Measurements from ENCODE around the gene NDUFS8. TPM values are rescaled to one million over a fixed set of nuclear protein-coding genes. Genes with fewer than 3 reads are reported as not detected.

NDUFS8 gene
- polyA plus RNA-seq, 1 donor from 2014 or later, result 169 TPM

- H3K27me3 ChIP-seq (ENCODE audit: insufficient read depth, low read depth, low read length), result no peaks in the 10 kb centered on the region
- no peak overlapping the region for H2AFZ ChIP-seq (ENCODE audit: low read depth, low read length)
- H4K20me1 ChIP-seq (ENCODE audit: insufficient read depth), result no peaks in the 10 kb centered on the region
- no peak overlapping the region for H3K9ac ChIP-seq (ENCODE audit: low read length)
- no peaks in the 10 kb centered on the region for H3K9me3 ChIP-seq (ENCODE audit: low read length)
- H3K27ac ChIP-seq (ENCODE audit: low read length), result no peak overlapping the region
- no peaks in the 10 kb centered on the region for H3K9me2 ChIP-seq (ENCODE audit: insufficient read depth, low read length)
- no peak for TF ChIP-seq EP300 (conservative IDR thresholded peaks at IDR 0.05; ENCODE audit: poor library complexity, severe bottlenecking)
- TF ChIP-seq TAF1 (IDR thresholded peaks at IDR 0.05; ENCODE audit: low read depth), result no peak
- TF ChIP-seq SMC3 (conservative IDR thresholded peaks at IDR 0.05; ENCODE audit: poor library complexity), result no peak
- TF ChIP-seq CTCF (IDR thresholded peaks at IDR 0.05; ENCODE audit: poor library complexity, severe bottlenecking), result no peak
- TF ChIP-seq EZH2 (IDR thresholded peaks at IDR 0.05; ENCODE audit: borderline replicate concordance, insufficient read depth, low read length, poor library complexity, severe bottlenecking), result no peak
- no peak for TF ChIP-seq MXI1 (conservative IDR thresholded peaks at IDR 0.05; ENCODE audit: poor library complexity, severe bottlenecking)
- TF ChIP-seq POLR2AphosphoS5 (IDR thresholded peaks at IDR 0.05), result no peak
- no peak for TF ChIP-seq RAD21 (conservative IDR thresholded peaks at IDR 0.05)
- no peak for TF ChIP-seq REST (IDR thresholded peaks at IDR 0.05; ENCODE audit: borderline replicate concordance)
- no peaks in the 10 kb centered on the region for H3F3A ChIP-seq (ENCODE audit: insufficient read depth, low read length, poor library complexity, severe bottlenecking)
- no peak overlapping the region for H3K4me3 ChIP-seq (ENCODE audit: low read length)
- no peaks in the 10 kb centered on the region for H3K79me2 ChIP-seq (replicated peaks; ENCODE audit: insufficient read depth, low read length)
- H3K4me2 ChIP-seq (ENCODE audit: low read length), result no peak overlapping the region
- no peaks in the 10 kb centered on the region for H3K36me3 ChIP-seq (ENCODE audit: insufficient read depth, low read length)
Observed at GRCh38 chr11:68043349-68044144, 13.1 kb downstream of the NDUFS8 start.

GRCh38 chr11:68044145-68044813, 13.8 kb downstream of the NDUFS8 start:
- Histone ChIP-seq H3K4me2 (ENCODE audit: low read length) (no peak overlapping the region), H3K9me2 (ENCODE audit: insufficient read depth, low read length) (no peaks in the 10 kb centered on the region), H4K20me1 (ENCODE audit: insufficient read depth) (no peaks in the 10 kb centered on the region), H3K79me2 (replicated peaks; ENCODE audit: insufficient read depth, low read length) (no peaks in the 10 kb centered on the region), H3K4me3 (ENCODE audit: low read length) (no peak overlapping the region), H3K36me3 (ENCODE audit: insufficient read depth, low read length) (no peaks in the 10 kb centered on the region), H3F3A (ENCODE audit: insufficient read depth, low read length, poor library complexity, severe bottlenecking) (no peaks in the 10 kb centered on the region), H3K27ac (ENCODE audit: low read length) (no peak overlapping the region), H3K9me3 (ENCODE audit: low read length) (no peaks in the 10 kb centered on the region), H3K9ac (ENCODE audit: low read length) (no peak overlapping the region), H2AFZ (ENCODE audit: low read depth, low read length) (no peak overlapping the region), H3K27me3 (ENCODE audit: insufficient read depth, low read depth, low read length) (no peaks in the 10 kb centered on the region)
- TF ChIP-seq POLR2AphosphoS5 (IDR thresholded peaks at IDR 0.05) (no peak), CTCF (IDR thresholded peaks at IDR 0.05; ENCODE audit: poor library complexity, severe bottlenecking) (no peak), TAF1 (IDR thresholded peaks at IDR 0.05; ENCODE audit: low read depth) (no peak), REST (IDR thresholded peaks at IDR 0.05; ENCODE audit: borderline replicate concordance) (no peak), EZH2 (IDR thresholded peaks at IDR 0.05; ENCODE audit: borderline replicate concordance, insufficient read depth, low read length, poor library complexity, severe bottlenecking) (no peak), EP300 (conservative IDR thresholded peaks at IDR 0.05; ENCODE audit: poor library complexity, severe bottlenecking) (no peak), SMC3 (conservative IDR thresholded peaks at IDR 0.05; ENCODE audit: poor library complexity) (no peak), RAD21 (conservative IDR thresholded peaks at IDR 0.05) (no peak), MXI1 (conservative IDR thresholded peaks at IDR 0.05; ENCODE audit: poor library complexity, severe bottlenecking) (no peak)

Data from neural cell (in vitro differentiated cells).